Measurements from ENCODE around the gene PGM5.

DNA sequence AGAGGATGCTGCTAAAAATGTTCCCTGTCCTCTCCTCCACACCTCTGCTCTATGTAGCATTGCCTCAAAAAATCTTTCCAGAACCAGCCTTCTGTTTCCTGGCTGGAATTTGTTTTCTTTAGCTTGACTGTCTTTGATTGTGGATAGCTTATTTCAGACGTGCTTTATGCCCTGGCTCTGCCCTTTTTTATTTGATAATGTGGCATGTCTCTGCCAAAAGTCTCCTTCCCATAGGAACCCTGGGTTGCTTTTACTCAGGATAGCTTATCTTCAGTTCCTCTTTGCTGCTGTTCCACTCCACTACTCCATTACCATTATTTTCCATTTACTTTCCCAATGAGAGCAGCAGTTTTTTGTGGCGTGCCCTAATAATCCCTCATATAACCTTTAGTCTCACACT, 185.2 kb downstream of the PGM5 start:
- TF ChIP-seq, protein P1, sequence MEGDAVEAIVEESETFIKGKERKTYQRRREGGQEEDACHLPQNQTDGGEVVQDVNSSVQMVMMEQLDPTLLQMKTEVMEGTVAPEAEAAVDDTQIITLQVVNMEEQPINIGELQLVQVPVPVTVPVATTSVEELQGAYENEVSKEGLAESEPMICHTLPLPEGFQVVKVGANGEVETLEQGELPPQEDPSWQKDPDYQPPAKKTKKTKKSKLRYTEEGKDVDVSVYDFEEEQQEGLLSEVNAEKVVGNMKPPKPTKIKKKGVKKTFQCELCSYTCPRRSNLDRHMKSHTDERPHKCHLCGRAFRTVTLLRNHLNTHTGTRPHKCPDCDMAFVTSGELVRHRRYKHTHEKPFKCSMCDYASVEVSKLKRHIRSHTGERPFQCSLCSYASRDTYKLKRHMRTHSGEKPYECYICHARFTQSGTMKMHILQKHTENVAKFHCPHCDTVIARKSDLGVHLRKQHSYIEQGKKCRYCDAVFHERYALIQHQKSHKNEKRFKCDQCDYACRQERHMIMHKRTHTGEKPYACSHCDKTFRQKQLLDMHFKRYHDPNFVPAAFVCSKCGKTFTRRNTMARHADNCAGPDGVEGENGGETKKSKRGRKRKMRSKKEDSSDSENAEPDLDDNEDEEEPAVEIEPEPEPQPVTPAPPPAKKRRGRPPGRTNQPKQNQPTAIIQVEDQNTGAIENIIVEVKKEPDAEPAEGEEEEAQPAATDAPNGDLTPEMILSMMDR (conservative IDR thresholded peaks at IDR 0.05; ENCODE audit: low read depth, low read length) = no peak
- TF ChIP-seq EZH2 (IDR thresholded peaks at IDR 0.05; ENCODE audit: low read length, unreplicated experiment) = no peak
- TF ChIP-seq EZH2phosphoT487 (IDR thresholded peaks at IDR 0.05; ENCODE audit: borderline replicate concordance, low read length) = no peak

Measured in PC-3 (cell line).